GM23338 (cell line): Measurements from ENCODE around the gene ITGB3. TPM values are rescaled to one million over a fixed set of nuclear protein-coding genes. Genes with fewer than 3 reads are reported as not detected.

Experiments
- ATAC-seq: fragments of 200-7000 bp; cut with Tn5 transposase; 3 replicates; pipeline ENCODE4 v1.9.1; 2020
- DNase-seq: peaks from one replicate; pipeline ENCODE4 v3.0.0-alpha.2; 2015; ENCODE audit warnings: low spot score
- H2AFZ ChIP-seq: fragments of 200-600 bp; sonication (generic); 2 replicates; pipeline ENCODE4 v1.8.0; 2016; ENCODE audit warnings: antibody characterized with exemption, mild to moderate bottlenecking, moderate library complexity
- H3F3A ChIP-seq: fragments of 200-600 bp; sonication (generic); replicated peaks from 2 replicates; pipeline ENCODE4 v1.8.0; 2017; ENCODE audit warnings: antibody characterized with exemption, mixed run types, low read depth
- H3K27ac ChIP-seq: fragments of 200-600 bp; sonication (generic); 2 replicates; pipeline ENCODE4 v1.6.1; 2016; ENCODE audit warnings: low read depth
- H3K27me3 ChIP-seq: fragments of 200-600 bp; sonication (generic); 2 replicates; pipeline ENCODE4 v1.8.0; 2016; ENCODE audit warnings: mild to moderate bottlenecking, mixed run types, moderate library complexity; ENCODE audit not compliant: insufficient read depth
- H3K36me3 ChIP-seq: fragments of 200-600 bp; sonication (generic); 2 replicates; pipeline ENCODE4 v1.8.0; 2016; ENCODE audit warnings: mild to moderate bottlenecking; ENCODE audit not compliant: insufficient read depth
- H3K4me1 ChIP-seq: fragments of 200-600 bp; sonication (generic); 2 replicates; pipeline ENCODE4 v1.8.0; 2016; ENCODE audit warnings: mild to moderate bottlenecking, moderate library complexity; ENCODE audit not compliant: insufficient read depth
- H3K4me2 ChIP-seq: fragments of 200-600 bp; sonication (generic); 2 replicates; pipeline ENCODE4 v1.7.1; 2017; ENCODE audit warnings: mixed run types
- H3K4me3 ChIP-seq: fragments of 200-600 bp; sonication (generic); 2 replicates; pipeline ENCODE4 v1.6.1; 2016; ENCODE audit warnings: mixed run types
- H3K79me2 ChIP-seq: fragments of 200-600 bp; sonication (generic); replicated peaks from 2 replicates; pipeline ENCODE4 v1.8.0; 2017; ENCODE audit warnings: mild to moderate bottlenecking; ENCODE audit not compliant: insufficient read depth
- H3K9me2 ChIP-seq: fragments of 200-600 bp; sonication (generic); 2 replicates; pipeline ENCODE4 v1.8.0; 2017; ENCODE audit not compliant: insufficient read depth
- H4K20me1 ChIP-seq: fragments of 200-600 bp; sonication (generic); replicated peaks from 2 replicates; pipeline ENCODE4 v1.8.0; 2017; ENCODE audit warnings: mild to moderate bottlenecking; ENCODE audit not compliant: insufficient read depth
- H3K27ac Mint-ChIP-seq: 2 replicates; pipeline ENCODE4 v1.8.0; 2020; ENCODE audit warnings: inconsistent platforms, mild to moderate bottlenecking, moderate library complexity, mixed read lengths
- H3K27me3 Mint-ChIP-seq: 3 replicates; pipeline ENCODE4 v1.8.0; 2022; ENCODE audit warnings: low read depth, mild to moderate bottlenecking, moderate library complexity, mixed read lengths, inconsistent platforms; ENCODE audit not compliant: insufficient read depth, poor library complexity
- H3K36me3 Mint-ChIP-seq: 3 replicates; pipeline ENCODE4 v1.8.0; 2021; ENCODE audit warnings: low read depth, mild to moderate bottlenecking, inconsistent platforms, moderate library complexity, mixed read lengths
- H3K4me1 Mint-ChIP-seq: 3 replicates; pipeline ENCODE4 v1.8.0; 2020; ENCODE audit warnings: mild to moderate bottlenecking, inconsistent platforms, mixed read lengths
- H3K4me3 Mint-ChIP-seq: 3 replicates; pipeline ENCODE4 v1.8.0; 2021; ENCODE audit warnings: moderate library complexity, mild to moderate bottlenecking, inconsistent platforms, mixed read lengths
- H3K9me3 Mint-ChIP-seq: 3 replicates; pipeline ENCODE4 v1.8.0; 2020; ENCODE audit warnings: moderate library complexity, mild to moderate bottlenecking, inconsistent platforms, mixed read lengths
- EZH2 ChIP-seq: fragments of 200-600 bp; sonication (generic); IDR thresholded peaks from one replicate; pipeline ENCODE4 v1.8.0; 2017; ENCODE audit warnings: antibody characterized with exemption, mild to moderate bottlenecking, low read depth; ENCODE audit not compliant: unreplicated experiment
- EZH2phosphoT487 ChIP-seq: fragments of 200-600 bp; sonication (generic); IDR thresholded peaks from one replicate; pipeline ENCODE4 v1.8.1; 2018; ENCODE audit warnings: antibody characterized with exemption; ENCODE audit not compliant: unreplicated experiment
- JUNB ChIP-seq: IDR thresholded peaks from one replicate; pipeline ENCODE4 v1.6.1; 2016; ENCODE audit warnings: antibody characterized with exemption; ENCODE audit not compliant: unreplicated experiment
- STAT1 ChIP-seq: IDR thresholded peaks from one replicate; pipeline ENCODE4 v1.6.1; 2016; ENCODE audit warnings: antibody characterized with exemption; ENCODE audit not compliant: unreplicated experiment
- ZNF114 ChIP-seq: fragments of 250-450 bp; sonication (Bioruptor Pico); IDR thresholded peaks from 2 replicates; pipeline ENCODE4 v1.5.0; 2020; ENCODE audit warnings: mild to moderate bottlenecking, moderate library complexity
- ZNF331 ChIP-seq: fragments of 250-450 bp; sonication (Bioruptor Pico); IDR thresholded peaks from 2 replicates; pipeline ENCODE4 v1.5.0; 2020; ENCODE audit warnings: low read depth, mild to moderate bottlenecking, moderate library complexity
- polyA plus RNA-seq: library from polyadenylated mRNA; unstranded; fragments of >200 nt; fragmentation: Nextera tagmentation; extraction: Ambion mirVana; gene quantifications from 2 replicates; pipeline ENCODE4 v1.2.1, GENCODE V29; 2016
- total RNA-seq: library from RNA; depleted of rRNA; stranded (reverse); fragments of >200 nt; shearing (Covaris generic); gene quantifications from 2 replicates; pipeline ENCODE4 v1.2.3, GENCODE V29; 2014
- TF ChIP-seq, protein P1 (sequence below): fragments of 250-450 bp; sonication (Bioruptor Pico); IDR thresholded peaks from 2 replicates; pipeline ENCODE4 v1.5.0; 2020; ENCODE audit warnings: mild to moderate bottlenecking, moderate library complexity

Gene ITGB3
- total and polyA plus RNA-seq, 2 experiments from 2014 or later = 0.52 TPM; not detected in 1

GRCh38 chr17:47231334-47231733 is 22.3 kb upstream of the ITGB3 start:
- Histone ChIP-seq H3K79me2 (no peaks in the 10 kb centered on the region), H3K27me3 (peaks cover 6% of the 10 kb centered on the region), H3K27ac (no peak overlapping the region), H2AFZ (no peak overlapping the region), H3K36me3 (no peaks in the 10 kb centered on the region), H3K4me3 (no peak overlapping the region), H3F3A (no peaks in the 10 kb centered on the region), H3K9me2 (no peaks in the 10 kb centered on the region), H4K20me1 (no peaks in the 10 kb centered on the region), H3K4me2 (no peak overlapping the region), H3K4me1 (peaks cover 4% of the 10 kb centered on the region; the same call in 1 of the 2 replicates)
- H3K4me1 Mint-ChIP-seq = peaks cover 10% of the 10 kb centered on the region
- no peaks in the 10 kb centered on the region for H3K36me3 Mint-ChIP-seq
- H3K9me3 Mint-ChIP-seq = no peaks in the 10 kb centered on the region; the same call in 2 of the 3 replicates
- no peak overlapping the region for H3K4me3 Mint-ChIP-seq
- no peak for TF ChIP-seq JUNB
- TF ChIP-seq ZNF114 (CRISPR knock-in tag) = no peak
- no peak for TF ChIP-seq ZNF331
- TF ChIP-seq, protein P1, sequence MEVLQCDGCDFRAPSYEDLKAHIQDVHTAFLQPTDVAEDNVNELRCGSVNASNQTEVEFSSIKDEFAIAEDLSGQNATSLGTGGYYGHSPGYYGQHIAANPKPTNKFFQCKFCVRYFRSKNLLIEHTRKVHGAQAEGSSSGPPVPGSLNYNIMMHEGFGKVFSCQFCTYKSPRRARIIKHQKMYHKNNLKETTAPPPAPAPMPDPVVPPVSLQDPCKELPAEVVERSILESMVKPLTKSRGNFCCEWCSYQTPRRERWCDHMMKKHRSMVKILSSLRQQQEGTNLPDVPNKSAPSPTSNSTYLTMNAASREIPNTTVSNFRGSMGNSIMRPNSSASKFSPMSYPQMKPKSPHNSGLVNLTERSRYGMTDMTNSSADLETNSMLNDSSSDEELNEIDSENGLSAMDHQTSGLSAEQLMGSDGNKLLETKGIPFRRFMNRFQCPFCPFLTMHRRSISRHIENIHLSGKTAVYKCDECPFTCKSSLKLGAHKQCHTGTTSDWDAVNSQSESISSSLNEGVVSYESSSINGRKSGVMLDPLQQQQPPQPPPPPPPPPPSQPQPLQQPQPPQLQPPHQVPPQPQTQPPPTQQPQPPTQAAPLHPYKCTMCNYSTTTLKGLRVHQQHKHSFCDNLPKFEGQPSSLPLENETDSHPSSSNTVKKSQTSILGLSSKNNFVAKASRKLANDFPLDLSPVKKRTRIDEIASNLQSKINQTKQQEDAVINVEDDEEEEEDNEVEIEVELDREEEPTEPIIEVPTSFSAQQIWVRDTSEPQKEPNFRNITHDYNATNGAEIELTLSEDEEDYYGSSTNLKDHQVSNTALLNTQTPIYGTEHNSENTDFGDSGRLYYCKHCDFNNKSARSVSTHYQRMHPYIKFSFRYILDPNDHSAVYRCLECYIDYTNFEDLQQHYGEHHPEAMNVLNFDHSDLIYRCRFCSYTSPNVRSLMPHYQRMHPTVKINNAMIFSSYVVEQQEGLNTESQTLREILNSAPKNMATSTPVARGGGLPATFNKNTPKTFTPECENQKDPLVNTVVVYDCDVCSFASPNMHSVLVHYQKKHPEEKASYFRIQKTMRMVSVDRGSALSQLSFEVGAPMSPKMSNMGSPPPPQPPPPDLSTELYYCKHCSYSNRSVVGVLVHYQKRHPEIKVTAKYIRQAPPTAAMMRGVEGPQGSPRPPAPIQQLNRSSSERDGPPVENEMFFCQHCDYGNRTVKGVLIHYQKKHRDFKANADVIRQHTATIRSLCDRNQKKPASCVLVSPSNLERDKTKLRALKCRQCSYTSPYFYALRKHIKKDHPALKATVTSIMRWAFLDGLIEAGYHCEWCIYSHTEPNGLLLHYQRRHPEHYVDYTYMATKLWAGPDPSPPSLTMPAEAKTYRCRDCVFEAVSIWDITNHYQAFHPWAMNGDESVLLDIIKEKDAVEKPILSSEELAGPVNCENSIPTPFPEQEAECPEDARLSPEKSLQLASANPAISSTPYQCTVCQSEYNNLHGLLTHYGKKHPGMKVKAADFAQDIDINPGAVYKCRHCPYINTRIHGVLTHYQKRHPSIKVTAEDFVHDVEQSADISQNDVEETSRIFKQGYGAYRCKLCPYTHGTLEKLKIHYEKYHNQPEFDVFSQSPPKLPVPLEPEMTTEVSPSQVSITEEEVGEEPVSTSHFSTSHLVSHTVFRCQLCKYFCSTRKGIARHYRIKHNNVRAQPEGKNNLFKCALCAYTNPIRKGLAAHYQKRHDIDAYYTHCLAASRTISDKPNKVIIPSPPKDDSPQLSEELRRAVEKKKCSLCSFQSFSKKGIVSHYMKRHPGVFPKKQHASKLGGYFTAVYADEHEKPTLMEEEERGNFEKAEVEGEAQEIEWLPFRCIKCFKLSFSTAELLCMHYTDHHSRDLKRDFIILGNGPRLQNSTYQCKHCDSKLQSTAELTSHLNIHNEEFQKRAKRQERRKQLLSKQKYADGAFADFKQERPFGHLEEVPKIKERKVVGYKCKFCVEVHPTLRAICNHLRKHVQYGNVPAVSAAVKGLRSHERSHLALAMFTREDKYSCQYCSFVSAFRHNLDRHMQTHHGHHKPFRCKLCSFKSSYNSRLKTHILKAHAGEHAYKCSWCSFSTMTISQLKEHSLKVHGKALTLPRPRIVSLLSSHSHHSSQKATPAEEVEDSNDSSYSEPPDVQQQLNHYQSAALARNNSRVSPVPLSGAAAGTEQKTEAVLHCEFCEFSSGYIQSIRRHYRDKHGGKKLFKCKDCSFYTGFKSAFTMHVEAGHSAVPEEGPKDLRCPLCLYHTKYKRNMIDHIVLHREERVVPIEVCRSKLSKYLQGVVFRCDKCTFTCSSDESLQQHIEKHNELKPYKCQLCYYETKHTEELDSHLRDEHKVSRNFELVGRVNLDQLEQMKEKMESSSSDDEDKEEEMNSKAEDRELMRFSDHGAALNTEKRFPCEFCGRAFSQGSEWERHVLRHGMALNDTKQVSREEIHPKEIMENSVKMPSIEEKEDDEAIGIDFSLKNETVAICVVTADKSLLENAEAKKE (CRISPR knock-in tag) = no peak
- DNase-seq = no peak
- H3K27me3 Mint-ChIP-seq = peaks cover 17% of the 10 kb centered on the region
- no peak for ATAC-seq
- no peak overlapping the region for H3K27ac Mint-ChIP-seq

DNA sequence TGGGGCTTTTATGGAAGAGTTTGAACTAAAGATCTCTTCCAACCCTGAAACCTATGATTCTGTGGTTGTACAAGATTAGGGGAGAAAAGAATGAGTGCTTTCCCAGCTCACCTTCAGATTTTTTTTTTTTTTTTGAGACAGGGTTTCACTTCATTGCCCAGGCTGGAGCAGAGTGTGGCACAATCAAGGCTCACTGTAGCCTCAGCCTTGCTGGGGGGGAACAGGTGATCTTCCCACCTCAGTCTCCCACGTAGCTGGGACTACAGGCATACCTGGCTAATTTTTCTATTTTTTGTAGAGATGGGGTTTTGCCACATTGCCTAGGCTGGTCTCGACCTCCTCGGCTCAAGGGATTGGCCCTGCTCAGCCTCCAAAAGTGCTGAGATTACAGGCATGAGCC is 21.8 kb upstream of the ITGB3 start:
- no peaks in the 10 kb centered on the region for H3K36me3 ChIP-seq
- no peak overlapping the region for H2AFZ ChIP-seq
- no peaks in the 10 kb centered on the region for H4K20me1 ChIP-seq
- H3F3A ChIP-seq = no peaks in the 10 kb centered on the region
- peaks cover 10% of the 10 kb centered on the region for H3K4me1 Mint-ChIP-seq
- H3K27ac Mint-ChIP-seq = no peak overlapping the region
- H3K4me2 ChIP-seq = no peak overlapping the region
- ATAC-seq (no peak), DNase-seq (no peak)
- no peaks in the 10 kb centered on the region for H3K36me3 Mint-ChIP-seq
- no peak overlapping the region for H3K4me3 ChIP-seq
- no peaks in the 10 kb centered on the region for H3K79me2 ChIP-seq
- peaks cover 6% of the 10 kb centered on the region for H3K27me3 ChIP-seq
- H3K27me3 Mint-ChIP-seq = peaks cover 17% of the 10 kb centered on the region
- H3K4me1 ChIP-seq = peaks cover 4% of the 10 kb centered on the region; the same call in 1 of the 2 replicates
- H3K9me3 Mint-ChIP-seq = peaks cover 1% of the 10 kb centered on the region; the same call in 2 of the 3 replicates
- no peaks in the 10 kb centered on the region for H3K9me2 ChIP-seq
- no peak overlapping the region for H3K27ac ChIP-seq
- H3K4me3 Mint-ChIP-seq = no peak overlapping the region
- TF ChIP-seq, protein P1 (CRISPR knock-in tag) = no peak
- TF ChIP-seq ZNF114 (CRISPR knock-in tag) (no peak), STAT1 (no peak), JUNB (no peak), EZH2phosphoT487 (no peak), EZH2 (no peak)
